Measurements from ENCODE around the gene TCF7L2.

DNA sequence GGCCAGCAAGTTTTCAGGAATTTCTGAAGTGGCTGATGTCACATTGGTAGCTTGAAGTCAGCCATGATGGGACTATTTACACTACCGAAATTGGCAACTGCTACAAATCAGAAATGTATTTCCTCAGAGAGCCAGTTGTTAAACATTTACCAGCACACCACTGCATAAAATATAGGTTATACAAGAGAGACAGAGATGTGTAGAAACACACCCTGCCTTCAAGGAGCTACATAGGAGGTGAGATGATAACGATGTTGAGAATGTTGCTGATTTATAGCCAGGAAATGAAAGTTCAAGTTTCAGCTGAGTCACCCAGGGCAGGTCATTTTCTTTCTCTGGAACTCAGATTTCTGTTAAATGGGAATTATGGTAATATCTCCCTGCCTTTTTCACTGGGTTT, 46.0 kb upstream of the TCF7L2 start:
- TF ChIP-seq, protein P1, sequence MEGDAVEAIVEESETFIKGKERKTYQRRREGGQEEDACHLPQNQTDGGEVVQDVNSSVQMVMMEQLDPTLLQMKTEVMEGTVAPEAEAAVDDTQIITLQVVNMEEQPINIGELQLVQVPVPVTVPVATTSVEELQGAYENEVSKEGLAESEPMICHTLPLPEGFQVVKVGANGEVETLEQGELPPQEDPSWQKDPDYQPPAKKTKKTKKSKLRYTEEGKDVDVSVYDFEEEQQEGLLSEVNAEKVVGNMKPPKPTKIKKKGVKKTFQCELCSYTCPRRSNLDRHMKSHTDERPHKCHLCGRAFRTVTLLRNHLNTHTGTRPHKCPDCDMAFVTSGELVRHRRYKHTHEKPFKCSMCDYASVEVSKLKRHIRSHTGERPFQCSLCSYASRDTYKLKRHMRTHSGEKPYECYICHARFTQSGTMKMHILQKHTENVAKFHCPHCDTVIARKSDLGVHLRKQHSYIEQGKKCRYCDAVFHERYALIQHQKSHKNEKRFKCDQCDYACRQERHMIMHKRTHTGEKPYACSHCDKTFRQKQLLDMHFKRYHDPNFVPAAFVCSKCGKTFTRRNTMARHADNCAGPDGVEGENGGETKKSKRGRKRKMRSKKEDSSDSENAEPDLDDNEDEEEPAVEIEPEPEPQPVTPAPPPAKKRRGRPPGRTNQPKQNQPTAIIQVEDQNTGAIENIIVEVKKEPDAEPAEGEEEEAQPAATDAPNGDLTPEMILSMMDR (IDR thresholded peaks at IDR 0.05), result no peak
- no peak for TF ChIP-seq POLR2A (IDR thresholded peaks at IDR 0.05)
